HG03097 (cell line): ENCODE measurements around the gene ELMO1.

Source experiments
- ATAC-seq: cut with Tn5 transposase; IDR thresholded peaks from one replicate; pipeline ENCODE4 v1.9.1; 2021; ENCODE audit not compliant: unreplicated experiment, low FRiP score

ELMO1 gene

GRCh38 chr7:37045681-37046179, 402.9 kb downstream of the ELMO1 start:
- ATAC-seq = no peak

- ATAC-seq = no peak
Observed at GRCh38 chr7:37041461-37041860, 407.2 kb downstream of the ELMO1 start.

- ATAC-seq = no peak
Observed at GRCh38 chr7:37040330-37040729, 408.3 kb downstream of the ELMO1 start.

- ATAC-seq = no peak
Observed at GRCh38 chr7:37039131-37039749, 409.4 kb downstream of the ELMO1 start.

GRCh38 chr7:37038706-37039105, 410.0 kb downstream of the ELMO1 start:
- ATAC-seq = no peak

GRCh38 chr7:37037286-37037685, 411.4 kb downstream of the ELMO1 start:
- ATAC-seq = no peak

GRCh38 chr7:37035631-37036030, 413.0 kb downstream of the ELMO1 start:
- no peak for ATAC-seq

- ATAC-seq = no peak
Observed at GRCh38 chr7:37033141-37033540, 415.5 kb downstream of the ELMO1 start.

- ATAC-seq = no peak
Observed at GRCh38 chr7:37032258-37032601, 416.4 kb downstream of the ELMO1 start.

GRCh38 chr7:37031571-37032257, 416.9 kb downstream of the ELMO1 start:
- ATAC-seq = no peak

- ATAC-seq = no peak
Observed at GRCh38 chr7:37028909-37029440, 419.7 kb downstream of the ELMO1 start.

- no peak for ATAC-seq
Observed at GRCh38 chr7:37027557-37028341, 420.9 kb downstream of the ELMO1 start.

- ATAC-seq = no peak
Observed at GRCh38 chr7:37027104-37027503, 421.6 kb downstream of the ELMO1 start.

GRCh38 chr7:37018954-37019353, 429.7 kb downstream of the ELMO1 start:
- ATAC-seq = no peak

GRCh38 chr7:37016064-37016878, 432.4 kb downstream of the ELMO1 start:
- no peak for ATAC-seq

- ATAC-seq = no peak
Observed at GRCh38 chr7:37015353-37016034, 433.2 kb downstream of the ELMO1 start.

- no peak for ATAC-seq
Observed at GRCh38 chr7:37013771-37014170, 434.9 kb downstream of the ELMO1 start.

- ATAC-seq = no peak
Observed at GRCh38 chr7:37011151-37011890, 437.3 kb downstream of the ELMO1 start.

GRCh38 chr7:37009125-37009675, 439.5 kb downstream of the ELMO1 start:
- no peak for ATAC-seq
